HepG2 (cell line): ENCODE measurements around the gene NCBP3. TPM values are rescaled to one million over a fixed set of nuclear protein-coding genes. Genes with fewer than 3 reads are reported as not detected.
A peak's percentile ranks its signal among the peaks of the same experiment; 100 is the strongest.

Source experiments
- ATAC-seq: fragments of 200-7000 bp; cut with Tn5 transposase; 3 replicates; pipeline ENCODE4 v1.9.1; 2020; ENCODE audit warnings: mild to moderate bottlenecking, moderate library complexity
- BruUV-seq: library from RNA; stranded (reverse); fragments of 400-500 nt; replicated peaks from 2 replicates; lab custom pipeline; 2021; lab: Mats Ljungman, UMichigan
- CTCF ChIA-PET: fragments of 300-600 bp; formaldehyde crosslinking; extraction: SDS; loops from one replicate; lab custom pipeline; 2021; ENCODE audit warnings: low total read pairs, inconsistent platforms, low intra/inter-chr PET ratio; lab: Yijun Ruan, JAX
- POLR2A ChIA-PET: fragments of 350-600 bp; sonication (Branson Sonifier 250); formaldehyde crosslinking; loops from one replicate; lab custom pipeline; 2020; ENCODE audit warnings: antibody characterized with exemption, inconsistent platforms; lab: Yijun Ruan, JAX
- DNase-seq: peaks from one replicate; pipeline ENCODE4 v3.0.0-alpha.2; 2015; ENCODE audit warnings: low spot score
- FAIRE-seq: peaks from 3 replicates; lab custom pipeline; 2011; peaks lifted over from hg19 to GRCh38; lab: Jason Lieb, UNC
- H2AFZ ChIP-seq: one replicate; pipeline ENCODE4 v1.6.1; 2011; ENCODE audit warnings: low read length, inconsistent platforms
- H3K27ac ChIP-seq: fragments of 300-600 bp; 3 replicates; pipeline ENCODE4 v1.8.0; 2011; ENCODE audit warnings: mixed run types, mild to moderate bottlenecking, mixed read lengths, low read length, inconsistent platforms; ENCODE audit not compliant: insufficient read depth; ENCODE audit errors: extremely low read length
- H3K27me3 ChIP-seq, 2 experiments: fragments of 200-600 bp in 1 of 2; 2 replicates in 1 of 2; 3 replicates in 1 of 2; pipeline versions ENCODE4 v1.6.0 to v1.8.0; 2011; ENCODE audit warnings: low read length in 2 of 2, mild to moderate bottlenecking in 2 of 2, moderate library complexity in 2 of 2, inconsistent platforms in 1 of 2; ENCODE audit not compliant: insufficient read depth in 2 of 2, control insufficient read depth in 1 of 2
- H3K36me3 ChIP-seq, 2 experiments: fragments of 200-600 bp in 1 of 2; replicated peaks in 1 of 2; 2 replicates in 1 of 2; 3 replicates in 1 of 2; pipeline versions ENCODE4 v1.5.1 to v1.8.0; 2011; ENCODE audit warnings: low read length in 2 of 2, inconsistent platforms in 1 of 2; ENCODE audit not compliant: insufficient read depth in 2 of 2, control insufficient read depth in 1 of 2
- H3K4me1 ChIP-seq: 2 replicates; pipeline ENCODE4 v1.5.1; 2012; ENCODE audit warnings: low read length, inconsistent platforms; ENCODE audit not compliant: insufficient read depth
- H3K4me2 ChIP-seq: 2 replicates; pipeline ENCODE4 v1.6.0; 2011; ENCODE audit warnings: low read depth, low read length, inconsistent platforms
- H3K4me3 ChIP-seq, 3 experiments: fragments of 200-600 bp in 1 of 3; sonication (generic), shearing (Covaris generic) in 1 of 3; replicated peaks in 1 of 3; 2 replicates each; pipeline ENCODE4 v1.5.1; 2011 to 2016; ENCODE audit warnings: low read length in 3 of 3, inconsistent platforms in 2 of 3, low read depth in 2 of 3, mild to moderate bottlenecking in 2 of 3, control low read depth in 1 of 3, mixed read lengths in 1 of 3; ENCODE audit not compliant: insufficient read depth in 1 of 3
- H3K79me2 ChIP-seq: one replicate; pipeline ENCODE4 v1.6.1; 2011; ENCODE audit warnings: low read length, inconsistent platforms; ENCODE audit not compliant: insufficient read depth
- H3K9ac ChIP-seq: 2 replicates; pipeline ENCODE4 v1.6.0; 2011; ENCODE audit warnings: mild to moderate bottlenecking, low read depth, low read length, inconsistent platforms; ENCODE audit not compliant: insufficient read depth
- H3K9me3 ChIP-seq: 2 replicates; pipeline ENCODE4 v1.5.1; 2012; ENCODE audit warnings: mild to moderate bottlenecking, low read length
- H4K20me1 ChIP-seq: 2 replicates; pipeline ENCODE4 v1.6.0; 2011; ENCODE audit warnings: inconsistent platforms, mild to moderate bottlenecking, low read length, moderate library complexity; ENCODE audit not compliant: insufficient read depth
- BCLAF1 ChIP-seq: fragments of 450-650 bp; IDR thresholded peaks from 2 replicates; pipeline ENCODE4 v1.6.1; 2017; ENCODE audit warnings: mild to moderate bottlenecking
- FOXC1 ChIP-seq: sonication (generic); formaldehyde crosslinking; IDR thresholded peaks from 2 replicates; pipeline ENCODE4 v1.8.0; 2022; ENCODE audit warnings: mild to moderate bottlenecking, missing genetic modification reagents, borderline replicate concordance
- RAD21 ChIP-seq: fragments of 450-650 bp; formaldehyde crosslinking; IDR thresholded peaks from 2 replicates; pipeline ENCODE4 v1.5.0; 2020; ENCODE audit warnings: mild to moderate bottlenecking
- SAP130 ChIP-seq: IDR thresholded peaks from 2 replicates; pipeline ENCODE4 v1.6.1; 2016; ENCODE audit warnings: low read depth
- SMC3 ChIP-seq: IDR thresholded peaks from 2 replicates; pipeline ENCODE4 v1.6.1; 2011; ENCODE audit warnings: low read length, improper control_type of control experiment
- STAG1 ChIP-seq: sonication (generic); formaldehyde crosslinking; IDR thresholded peaks from 2 replicates; pipeline ENCODE4 v1.4.0; 2020; ENCODE audit warnings: missing genetic modification reagents
- STAT6 ChIP-seq: sonication (generic); formaldehyde crosslinking; IDR thresholded peaks from 2 replicates; pipeline ENCODE4 v1.4.0; 2020; ENCODE audit warnings: missing genetic modification reagents, mild to moderate bottlenecking, borderline replicate concordance
- TFDP1 ChIP-seq: IDR thresholded peaks from 2 replicates; pipeline ENCODE4 v1.6.1; 2016; ENCODE audit warnings: missing compliant biosample characterization, missing genetic modification reagents, borderline replicate concordance
- THAP11 ChIP-seq: IDR thresholded peaks from 2 replicates; pipeline ENCODE4 v1.6.1; 2016; ENCODE audit warnings: missing biosample characterization, missing genetic modification reagents
- ZIK1 ChIP-seq: sonication (generic); formaldehyde crosslinking; IDR thresholded peaks from 2 replicates; pipeline ENCODE4 v1.5.0; 2020; ENCODE audit warnings: mild to moderate bottlenecking, low read depth, missing genetic modification reagents, borderline replicate concordance
- ZNF326 ChIP-seq: sonication (generic); formaldehyde crosslinking; IDR thresholded peaks from 2 replicates; pipeline ENCODE4 v1.4.0; 2020; ENCODE audit warnings: missing genetic modification reagents, borderline replicate concordance
- ZNF512 ChIP-seq: sonication (generic); formaldehyde crosslinking; IDR thresholded peaks from 2 replicates; pipeline ENCODE4 v1.4.0; 2020; ENCODE audit warnings: mild to moderate bottlenecking, missing genetic modification reagents
- ZNF556 ChIP-seq: sonication (generic); formaldehyde crosslinking; IDR thresholded peaks from 2 replicates; pipeline ENCODE4 v1.4.0; 2020; ENCODE audit warnings: mild to moderate bottlenecking, missing genetic modification reagents, borderline replicate concordance
- ZNF766 ChIP-seq: sonication (generic); formaldehyde crosslinking; IDR thresholded peaks from 2 replicates; pipeline ENCODE4 v1.5.0; 2020; ENCODE audit warnings: missing genetic modification reagents, borderline replicate concordance
- WGBS: methylation state at CpG from one replicate; pipeline ENCODE4 v1.1.6; 2017; ENCODE audit warnings: low lambda C conversion rate; 5-methylcytosine and 5-hydroxymethylcytosine counted together
- in situ Hi-C: cut with HindIII; loops from 2 replicates; pipeline ENCODE4 v1.10.0; 2017; ENCODE audit warnings: low pct_unique_long_range_greater_than_20kb; ENCODE audit not compliant: extremely low pct_ligation_motif_present
- intact Hi-C: fragments of 100-400 bp; cut with micrococcal nuclease; formaldehyde crosslinking; loops from one replicate; pipeline ENCODE4 v1.10.0; 2022; ENCODE audit not compliant: unreplicated experiment
- polyA plus RNA-seq, 8 experiments: library from polyadenylated mRNA; depleted of rRNA in 3 of 8; stranded (reverse) in 7 of 8; unstranded in 1 of 8; fragments of >200 nt; fragmentation: Illumina TruSeq in 4 of 8; extraction: Trizol in 4 of 8; gene quantifications; 2 replicates each; pipeline versions ENCODE4 v1.2.1 to v1.2.3, GENCODE V29; 2011 to 2016; ENCODE audit warnings: low read depth in 4 of 8, missing spikeins in 1 of 8, mixed read lengths in 1 of 8; ENCODE audit not compliant: insufficient read depth in 1 of 8
- total RNA-seq, 5 experiments: library from RNA; depleted of rRNA; stranded (reverse); fragments of >200 nt; fragmentation: Illumina TruSeq; extraction: Trizol; gene quantifications; 2 replicates each; pipeline ENCODE4 v1.2.3, GENCODE V29; 2016; ENCODE audit warnings: low read depth in 1 of 5

The NCBP3 gene
- total and polyA plus RNA-seq, 2 of the 13 experiments (the other 11 are each of a cell fraction or from before 2014, with no cell fraction given) = 19.5 to 24.8 TPM

GRCh38 chr17:3827124-3827773, 18.8 kb downstream of the NCBP3 start:
- Histone ChIP-seq H3K4me2 (no peak overlapping the region), H2AFZ (no peak overlapping the region), H3K9me3 (no peaks in the 10 kb centered on the region), H3K4me3 (no peak overlapping the region), H3K9ac (no peak overlapping the region), H3K36me3 (peaks cover 14 to 49% of the 10 kb centered on the region in 2 experiments), H4K20me1 (no peaks in the 10 kb centered on the region), H3K27me3 (no peaks in the 10 kb centered on the region; a peak in 1 of 5 replicates), H3K79me2 (no peaks in the 10 kb centered on the region), H3K4me1 (no peaks in the 10 kb centered on the region; the same call in 1 of the 2 replicates), H3K27ac (no peak overlapping the region)
- CTCF ChIA-PET = interaction anchor here (1.0 to 2.6 kb wide), 6 partner anchors 62 to 144 kb away, joined by 3 to 46 read pairs (median 8); partner anchors contain the start of gene HASPIN
- FAIRE-seq = peak; percentile 85
- DNase-seq = peak; percentile 79
- in situ Hi-C loops = no loop called here
- POLR2A ChIA-PET = interaction anchor here (1.1 kb wide), 1 partner anchor 90 kb away, joined by 4 read pairs; no protein-coding TSS in a partner anchor
- WGBS = 64% methylated on average over 6 of the region's 6 CpGs
- ATAC-seq = peak; percentile 61
- no TSS peak for BruUV-seq
- intact Hi-C loops = loop anchor here (1.0 to 5.0 kb wide), 3 partner anchors 62 to 145 kb away; no protein-coding TSS in a partner anchor
- TF ChIP-seq BCLAF1 (no peak), ZNF556 (CRISPR knock-in tag) (no peak), ZNF766 (CRISPR knock-in tag) (no peak), STAG1 (peak; percentile 94), THAP11 (CRISPR knock-in tag) (0 out of 2 replicates have a peak, but pooled peaks have one; percentile 34), ZNF512 (CRISPR knock-in tag) (0 out of 2 replicates have a peak, but pooled peaks have one; percentile 46), RAD21 (CRISPR knock-in tag) (peak; percentile 84), ZNF326 (CRISPR knock-in tag) (no peak), SMC3 (peak; percentile 93), TFDP1 (CRISPR knock-in tag) (no peak), SAP130 (CRISPR knock-in tag) (0 out of 2 replicates have a peak, but pooled peaks have one; percentile 17), ZIK1 (no peak), STAT6 (CRISPR knock-in tag) (no peak), FOXC1 (CRISPR knock-in tag) (no peak)
